Stimulated activated CD8-positive, alpha-beta memory T cell treated with anti-CD3 and anti-CD28 coated beads, Interleukin-2, amount 100 ng/mL, for 1 hour (primary cell): ENCODE results near the gene NDUFB4.

ENCODE experiments used
- DNase-seq, 2 donors: peaks; one replicate each; pipeline ENCODE4 v3.0.0-alpha.2; 2020; ENCODE audit warnings: low read depth in 2 of 2

Gene NDUFB4

GRCh38 chr3:120596116-120596852 is at the start of gene NDUFB4:
Gene NDUFB4 (plus strand): TSS chr3:120596336. CDS start chr3:120596360, 24 bp downstream.
- peak; percentile 88 to 94 for DNase-seq

GRCh38 chr3:120550546-120550945 is 45.6 kb upstream of the NDUFB4 start:
- no peak for DNase-seq

- no peak for DNase-seq
These were observed 43.7 kb upstream of the NDUFB4 start for GRCh38 chr3:120552184-120553172.

GRCh38 chr3:120554812-120555606 is 41.1 kb upstream of the NDUFB4 start:
- DNase-seq = no peak

- DNase-seq = no peak
These were observed 40.3 kb upstream of the NDUFB4 start for GRCh38 chr3:120555657-120556509.

- no peak for DNase-seq
These were observed 39.0 kb upstream of the NDUFB4 start for GRCh38 chr3:120557115-120557514.

GRCh38 chr3:120558771-120559241 is 37.3 kb upstream of the NDUFB4 start:
- peak; percentile 74 to 81 for DNase-seq

- no peak for DNase-seq
These were observed 36.7 kb upstream of the NDUFB4 start for GRCh38 chr3:120559242-120560061.

- DNase-seq = no peak
These were observed 35.6 kb upstream of the NDUFB4 start for GRCh38 chr3:120560304-120561250.

GRCh38 chr3:120561251-120562045 is 34.7 kb upstream of the NDUFB4 start:
- peak; percentile 45 for DNase-seq

GRCh38 chr3:120563356-120564022 is 32.6 kb upstream of the NDUFB4 start:
- no peak for DNase-seq

GRCh38 chr3:120566243-120566975 is 29.7 kb upstream of the NDUFB4 start:
- no peak for DNase-seq

- DNase-seq = no peak
These were observed 28.6 kb upstream of the NDUFB4 start for GRCh38 chr3:120567370-120568201.

- no peak for DNase-seq
These were observed 28.0 kb upstream of the NDUFB4 start for GRCh38 chr3:120568202-120568531.

- DNase-seq = no peak
These were observed 27.5 kb upstream of the NDUFB4 start for GRCh38 chr3:120568598-120568997.
